H1 (cell line): ENCODE results near the gene PHLPP1. TPM values are rescaled to one million over a fixed set of nuclear protein-coding genes. Genes with fewer than 3 reads are reported as not detected.

ENCODE experiments used
- CTCF ChIA-PET: fragments of 300-600 bp; sonication (Branson Sonifier 250); formaldehyde crosslinking; loops from one replicate; lab custom pipeline; 2021; ENCODE audit not compliant: partially characterized antibody; lab: Charles Lee
- POLR2A ChIA-PET: fragments of 300-600 bp; sonication (Branson Sonifier 250); formaldehyde crosslinking; loops from one replicate; lab custom pipeline; 2021; ENCODE audit warnings: inconsistent platforms; ENCODE audit not compliant: partially characterized antibody; lab: Charles Lee
- DNase-seq, 2 experiments: peaks; one replicate each; pipeline versions ENCODE4 v3.0.0 to v3.0.0-alpha.2; 2010 to 2022; ENCODE audit warnings: low spot score in 2 of 2, low read depth in 1 of 2, mixed read lengths in 1 of 2
- FAIRE-seq: peaks from 2 replicates; lab custom pipeline; 2011; peaks lifted over from hg19 to GRCh38; lab: Jason Lieb, UNC
- H2AFZ ChIP-seq: 2 replicates; pipeline ENCODE4 v1.8.1; 2012; ENCODE audit warnings: low read length, inconsistent platforms
- H2AK5ac ChIP-seq: 2 replicates; pipeline ENCODE4 v1.6.1; 2013; ENCODE audit warnings: low read depth, low read length
- H2BK120ac ChIP-seq: replicated peaks from 2 replicates; pipeline ENCODE3; 2013; ENCODE audit warnings: low read depth, low read length, inconsistent platforms
- H2BK12ac ChIP-seq: 2 replicates; pipeline ENCODE4 v1.6.1; 2013; ENCODE audit warnings: low read depth, low read length
- H2BK15ac ChIP-seq: 2 replicates; pipeline ENCODE4 v1.6.1; 2013; ENCODE audit warnings: low read length
- H2BK20ac ChIP-seq: 2 replicates; pipeline ENCODE4 v1.6.1; 2013; ENCODE audit warnings: low read length
- H2BK5ac ChIP-seq: 2 replicates; pipeline ENCODE4 v1.6.1; 2013; ENCODE audit warnings: low read depth, low read length
- H3K14ac ChIP-seq: 2 replicates; pipeline ENCODE4 v1.6.1; 2013; ENCODE audit warnings: inconsistent platforms; ENCODE audit not compliant: insufficient read length
- H3K18ac ChIP-seq: 2 replicates; pipeline ENCODE4 v1.6.1; 2013; ENCODE audit warnings: low read length; ENCODE audit errors: extremely low read depth
- H3K23ac ChIP-seq: 2 replicates; pipeline ENCODE4 v1.6.1; 2013; ENCODE audit warnings: inconsistent platforms; ENCODE audit not compliant: insufficient read length
- H3K23me2 ChIP-seq: 2 replicates; pipeline ENCODE4 v1.6.1; 2013; ENCODE audit warnings: low read depth, low read length
- H3K27ac ChIP-seq: 2 replicates; pipeline ENCODE4 v1.6.1; 2011; ENCODE audit warnings: low read depth, low read length, inconsistent platforms
- H3K27me3 ChIP-seq, 4 experiments: replicated peaks in 1 of 4; 1 replicate in 1 of 4; 2 replicates in 3 of 4; pipeline versions ENCODE4 v1.6.1 to v1.8.1; 2011 to 2013; ENCODE audit warnings: low read length in 3 of 4, mild to moderate bottlenecking in 3 of 4, inconsistent platforms in 2 of 4, mixed read lengths in 2 of 4, moderate library complexity in 1 of 4; ENCODE audit not compliant: control insufficient read depth in 3 of 4, insufficient read depth in 3 of 4; ENCODE audit errors: extremely low read depth in 1 of 4
- H3K36me3 ChIP-seq, 4 experiments: 2 replicates each; pipeline versions ENCODE4 v1.6.1 to v1.8.1; 2011 to 2013; ENCODE audit warnings: mild to moderate bottlenecking in 4 of 4, low read length in 3 of 4, moderate library complexity in 2 of 4, control low read depth in 1 of 4, inconsistent platforms in 1 of 4; ENCODE audit not compliant: insufficient read depth in 4 of 4, control insufficient read depth in 2 of 4
- H3K4ac ChIP-seq: replicated peaks from 2 replicates; pipeline ENCODE3; 2013; ENCODE audit warnings: low read length, low read depth, mixed read lengths, inconsistent platforms; ENCODE audit not compliant: insufficient read length
- H3K4me1 ChIP-seq, 4 experiments: replicated peaks in 1 of 4; 1 replicate in 1 of 4; 2 replicates in 3 of 4; pipeline versions ENCODE4 v1.6.1 to v1.8.1; 2011 to 2013; ENCODE audit warnings: low read length in 3 of 4, inconsistent platforms in 2 of 4, mixed read lengths in 1 of 4; ENCODE audit not compliant: insufficient read depth in 4 of 4, control insufficient read depth in 3 of 4
- H3K4me2 ChIP-seq, 2 experiments: 2 replicates each; pipeline versions ENCODE4 v1.6.1 to v1.8.1; 2011 to 2013; ENCODE audit warnings: low read depth in 2 of 2, low read length in 2 of 2, control low read depth in 1 of 2, inconsistent platforms in 1 of 2, mild to moderate bottlenecking in 1 of 2; ENCODE audit not compliant: insufficient read depth in 1 of 2
- H3K4me3 ChIP-seq, 4 experiments: fragments of 200-600, 300-600 bp in 1 of 4; sonication (generic), shearing (Covaris generic), sonication (Bioruptor Twin) in 1 of 4; 2 replicates each; pipeline versions ENCODE4 v1.5.1 to v1.8.1; 2011 to 2016; ENCODE audit warnings: low read length in 4 of 4, low read depth in 3 of 4, control low read depth in 2 of 4, inconsistent platforms in 2 of 4, mild to moderate bottlenecking in 2 of 4, mixed read lengths in 1 of 4, moderate library complexity in 1 of 4; ENCODE audit not compliant: insufficient read depth in 2 of 4; ENCODE audit errors: extremely low read depth in 1 of 4
- H3K56ac ChIP-seq: replicated peaks from 2 replicates; pipeline ENCODE3; 2013; ENCODE audit warnings: low read depth, mild to moderate bottlenecking, mixed read lengths, low read length, inconsistent platforms; ENCODE audit not compliant: insufficient read length
- H3K79me1 ChIP-seq: 2 replicates; pipeline ENCODE4 v1.6.1; 2013; ENCODE audit warnings: low read depth, low read length, control low read depth
- H3K79me2 ChIP-seq, 2 experiments: 2 replicates each; pipeline versions ENCODE4 v1.6.1 to v1.8.1; 2012 to 2013; ENCODE audit warnings: low read length in 2 of 2, mild to moderate bottlenecking in 2 of 2, inconsistent platforms in 1 of 2; ENCODE audit not compliant: insufficient read depth in 2 of 2, control insufficient read depth in 1 of 2
- H3K9ac ChIP-seq, 4 experiments: replicated peaks in 1 of 4; 1 replicate in 1 of 4; 2 replicates in 3 of 4; pipeline versions ENCODE4 v1.6.1 to v1.8.1; 2011 to 2013; ENCODE audit warnings: low read depth in 3 of 4, low read length in 3 of 4, control low read depth in 2 of 4, mild to moderate bottlenecking in 2 of 4, moderate library complexity in 2 of 4, inconsistent platforms in 1 of 4; ENCODE audit errors: extremely low read depth in 1 of 4
- H3K9me3 ChIP-seq, 2 experiments: 2 replicates each; pipeline versions ENCODE4 v1.6.1 to v1.8.1; 2012 to 2013; ENCODE audit warnings: mild to moderate bottlenecking in 2 of 2, moderate library complexity in 2 of 2, control low read depth in 1 of 2, inconsistent platforms in 1 of 2, low read depth in 1 of 2, low read length in 1 of 2, mixed read lengths in 1 of 2; ENCODE audit not compliant: insufficient read depth in 2 of 2
- H4K20me1 ChIP-seq, 2 experiments: replicated peaks in 1 of 2; 2 replicates each; pipeline versions ENCODE3 to v1.8.1; 2011 to 2013; ENCODE audit warnings: inconsistent platforms in 2 of 2, low read length in 2 of 2, mild to moderate bottlenecking in 1 of 2; ENCODE audit not compliant: insufficient read depth in 2 of 2, control insufficient read depth in 1 of 2
- H4K5ac ChIP-seq: 2 replicates; pipeline ENCODE4 v1.6.1; 2013; ENCODE audit warnings: low read length, low read depth, mixed read lengths, inconsistent platforms; ENCODE audit not compliant: insufficient read length
- H4K8ac ChIP-seq: 2 replicates; pipeline ENCODE4 v1.8.0; 2013; ENCODE audit warnings: mild to moderate bottlenecking, moderate library complexity, low read length, inconsistent platforms; ENCODE audit not compliant: insufficient read depth; ENCODE audit errors: extremely low read depth
- H4K91ac ChIP-seq: replicated peaks from 2 replicates; pipeline ENCODE3; 2013; ENCODE audit warnings: low read length, mixed read lengths, inconsistent platforms; ENCODE audit not compliant: insufficient read length
- BRCA1 ChIP-seq: IDR thresholded peaks from 2 replicates; pipeline ENCODE4 v1.6.1; 2012; ENCODE audit warnings: low read depth, low read length, improper control_type of control experiment
- CBX8 ChIP-seq: fragments of 300-800, 300-1000 bp; sonication (generic); IDR thresholded peaks from 2 replicates; pipeline ENCODE4 v1.7.1; 2016; ENCODE audit warnings: low read depth, low read length, borderline replicate concordance
- CREB1 ChIP-seq: IDR thresholded peaks from 2 replicates; pipeline ENCODE4 v1.6.1; 2012; ENCODE audit warnings: inconsistent platforms
- EP300 ChIP-seq, 2 experiments: IDR thresholded peaks; 1 replicate in 1 of 2; 2 replicates in 1 of 2; pipeline ENCODE4 v1.6.1; 2011 to 2012; ENCODE audit warnings: low read depth in 2 of 2, low read length in 2 of 2, mild to moderate bottlenecking in 2 of 2, borderline replicate concordance in 1 of 2, inconsistent platforms in 1 of 2, moderate library complexity in 1 of 2
- POLR2A ChIP-seq, 2 experiments: IDR thresholded peaks; 1 replicate in 1 of 2; 2 replicates in 1 of 2; pipeline ENCODE4 v1.6.1; 2011; ENCODE audit warnings: low read depth in 2 of 2, low read length in 2 of 2, mild to moderate bottlenecking in 2 of 2; ENCODE audit errors: control extremely low read depth in 1 of 2
- RXRA ChIP-seq: IDR thresholded peaks from 2 replicates; pipeline ENCODE4 v1.6.1; 2011; ENCODE audit warnings: low read depth, mild to moderate bottlenecking, low read length, moderate library complexity; ENCODE audit not compliant: insufficient read depth
- SAP30 ChIP-seq: fragments of 300-600 bp; sonication (generic); IDR thresholded peaks from 2 replicates; pipeline ENCODE4 v1.7.1; 2012; ENCODE audit warnings: low read length, moderate library complexity, mild to moderate bottlenecking, inconsistent platforms; ENCODE audit not compliant: insufficient read depth, insufficient replicate concordance
- SIRT6 ChIP-seq: IDR thresholded peaks from one replicate; pipeline ENCODE4 v1.7.1; 2012; ENCODE audit warnings: low read length, inconsistent platforms
- SRF ChIP-seq: IDR thresholded peaks from 2 replicates; pipeline ENCODE4 v1.6.1; 2011; ENCODE audit warnings: mild to moderate bottlenecking, low read depth, low read length, moderate library complexity
- TAF1 ChIP-seq: IDR thresholded peaks from 2 replicates; pipeline ENCODE4 v1.6.1; 2011; ENCODE audit warnings: mild to moderate bottlenecking, low read depth, low read length
- TCF12 ChIP-seq: IDR thresholded peaks from 2 replicates; pipeline ENCODE4 v1.6.1; 2011; ENCODE audit warnings: low read depth, mild to moderate bottlenecking, low read length
- WGBS, 2 experiments: shearing (Covaris generic) in 1 of 2; methylation state at CpG; one replicate each; pipeline versions ENCODE4 v1.1.6 to v1.1.7; 2013 to 2015; ENCODE audit warnings: low lambda C conversion rate in 2 of 2, mixed read lengths in 2 of 2, inconsistent platforms in 1 of 2, low coverage in 1 of 2, missing lambda C conversion rate in 1 of 2; ENCODE audit not compliant: insufficient replicate concordance in 2 of 2, insufficient coverage in 1 of 2, insufficient read length in 1 of 2; ENCODE audit errors: extremely low coverage in 1 of 2, missing lambda C conversion rate in 1 of 2; 5-methylcytosine and 5-hydroxymethylcytosine counted together
- polyA plus RNA-seq, 7 experiments: library from polyadenylated mRNA; depleted of rRNA in 3 of 7; stranded (reverse) in 5 of 7; unstranded in 2 of 7; fragments of >200 nt in 5 of 7; fragments of 200-250 nt in 2 of 7; gene quantifications; 1 replicate in 5 of 7; 2 replicates in 1 of 7; 4 replicates in 1 of 7; pipeline versions ENCODE4 v1.2.1 to v1.2.3, GENCODE V29; 2011 to 2013; ENCODE audit warnings: missing spikeins in 2 of 7, mixed read lengths in 2 of 7
- total RNA-seq: library from RNA; stranded (reverse); fragmentation: NEBNext Ultra II Directional; extraction: Animal tissue kit (Norgen Biotek cat#: 25700); gene quantifications from 2 replicates; pipeline ENCODE4 v1.2.1, GENCODE V29; 2021
- TF ChIP-seq, protein P1 (sequence below), 3 experiments: IDR thresholded peaks; 1 replicate in 2 of 3; 2 replicates in 1 of 3; pipeline versions ENCODE4 v1.5.1 to v1.6.1; 2011; ENCODE audit warnings: low read length in 3 of 3, mild to moderate bottlenecking in 3 of 3, inconsistent platforms in 2 of 3, low read depth in 1 of 3, moderate library complexity in 1 of 3; ENCODE audit not compliant: insufficient read depth in 1 of 3; ENCODE audit errors: control extremely low read depth in 1 of 3

The PHLPP1 gene
- total and polyA plus RNA-seq, 2 of the 8 experiments (the other 6 are each of a cell fraction or from before 2014, with no cell fraction given) = 28.0 to 66.3 TPM

DNA sequence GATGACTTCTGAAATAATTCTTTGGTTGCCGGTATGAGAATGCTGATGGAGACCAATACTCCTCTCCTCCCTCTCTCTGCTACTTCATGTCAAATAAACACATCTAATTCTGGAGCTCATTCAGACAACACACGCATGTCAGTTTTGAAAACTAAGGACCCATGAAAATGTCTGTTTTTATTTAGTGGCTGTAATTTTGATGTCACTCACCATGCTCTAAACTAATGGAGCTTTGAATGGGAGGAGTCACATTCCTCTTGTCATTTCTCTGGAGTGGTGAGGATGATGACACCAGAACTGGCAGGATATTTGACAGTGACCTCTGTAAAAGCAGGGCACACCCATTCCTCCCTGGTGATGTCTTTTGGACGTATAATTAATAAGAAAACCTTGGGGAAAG, 163.0 kb downstream of the PHLPP1 start:
- no peak overlapping the region for H3K4ac ChIP-seq
- no peak for TF ChIP-seq BRCA1
- TF ChIP-seq TAF1 = no peak
- TF ChIP-seq CREB1 = no peak
- TF ChIP-seq SAP30 = no peak
- no peak for TF ChIP-seq SRF
- TF ChIP-seq CBX8 = no peak
- TF ChIP-seq SIRT6 = no peak
- TF ChIP-seq TCF12 = no peak
- no peak for TF ChIP-seq EP300 (IDR thresholded peaks at IDR 0.05; ENCODE audit: borderline replicate concordance in 1 of 2, low read depth in 2 of 2, low read length in 2 of 2)
- no peak for TF ChIP-seq POLR2A (IDR thresholded peaks at IDR 0.05; ENCODE audit: control extremely low read depth in 1 of 2, low read depth in 2 of 2, low read length in 2 of 2)
- no peak for TF ChIP-seq RXRA
- TF ChIP-seq, protein P1, sequence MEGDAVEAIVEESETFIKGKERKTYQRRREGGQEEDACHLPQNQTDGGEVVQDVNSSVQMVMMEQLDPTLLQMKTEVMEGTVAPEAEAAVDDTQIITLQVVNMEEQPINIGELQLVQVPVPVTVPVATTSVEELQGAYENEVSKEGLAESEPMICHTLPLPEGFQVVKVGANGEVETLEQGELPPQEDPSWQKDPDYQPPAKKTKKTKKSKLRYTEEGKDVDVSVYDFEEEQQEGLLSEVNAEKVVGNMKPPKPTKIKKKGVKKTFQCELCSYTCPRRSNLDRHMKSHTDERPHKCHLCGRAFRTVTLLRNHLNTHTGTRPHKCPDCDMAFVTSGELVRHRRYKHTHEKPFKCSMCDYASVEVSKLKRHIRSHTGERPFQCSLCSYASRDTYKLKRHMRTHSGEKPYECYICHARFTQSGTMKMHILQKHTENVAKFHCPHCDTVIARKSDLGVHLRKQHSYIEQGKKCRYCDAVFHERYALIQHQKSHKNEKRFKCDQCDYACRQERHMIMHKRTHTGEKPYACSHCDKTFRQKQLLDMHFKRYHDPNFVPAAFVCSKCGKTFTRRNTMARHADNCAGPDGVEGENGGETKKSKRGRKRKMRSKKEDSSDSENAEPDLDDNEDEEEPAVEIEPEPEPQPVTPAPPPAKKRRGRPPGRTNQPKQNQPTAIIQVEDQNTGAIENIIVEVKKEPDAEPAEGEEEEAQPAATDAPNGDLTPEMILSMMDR (IDR thresholded peaks at IDR 0.05; ENCODE audit: control extremely low read depth in 1 of 3, insufficient read depth in 1 of 3, low read depth in 1 of 3, low read length in 3 of 3) = no peak

More for the DNA sequence above, 163.0 kb downstream of the PHLPP1 start:
- H3K79me2 ChIP-seq = peaks cover 4 to 61% of the 10 kb centered on the region in 2 experiments; a peak in 3 of 4 replicates
- no peaks in the 10 kb centered on the region for H3K9me3 ChIP-seq
- H4K91ac ChIP-seq = no peak overlapping the region
- H2BK120ac ChIP-seq = no peak overlapping the region
- CTCF ChIA-PET = interaction anchor here (0.7 to 2.0 kb wide), 8 partner anchors 9 to 292 kb away, joined by 3 to 14 read pairs (median 4); no protein-coding TSS in a partner anchor
- peak overlapping the region in 1 of 4 experiments; percentile 21; a peak in 1 of 8 replicates for H3K4me3 ChIP-seq
- H3K36me3 ChIP-seq = no peaks in the 10 kb centered on the region
- FAIRE-seq = no peak
- H3K27ac ChIP-seq = no peak overlapping the region
- no peak overlapping the region for H3K18ac ChIP-seq
- DNase-seq = no peak
- H3K79me1 ChIP-seq = peaks cover 2% of the 10 kb centered on the region; the same call in 1 of the 2 replicates
- no peak overlapping the region for H2AFZ ChIP-seq
- no peaks in the 10 kb centered on the region for H3K23me2 ChIP-seq
- H2BK12ac ChIP-seq = no peak overlapping the region
- peaks cover 2 to 4% of the 10 kb centered on the region in 2 experiments for H4K20me1 ChIP-seq
- POLR2A ChIA-PET = interaction anchor here (0.9 to 1.9 kb wide), 5 partner anchors 9 to 76 kb away, joined by 3 to 7 read pairs (median 5); no protein-coding TSS in a partner anchor
- no peak overlapping the region for H3K23ac ChIP-seq
- H3K9ac ChIP-seq = no peak overlapping the region
- H3K4me1 ChIP-seq = peaks cover 8 to 36% (median 22%) of the 10 kb centered on the region in 4 experiments
- H2AK5ac ChIP-seq = no peak overlapping the region
- H3K14ac ChIP-seq = no peak overlapping the region
- no peak overlapping the region for H2BK20ac ChIP-seq
- peak overlapping the region; percentile 26; the same call in 1 of the 2 replicates for H2BK5ac ChIP-seq
- H3K56ac ChIP-seq = no peak overlapping the region
- no peak overlapping the region for H2BK15ac ChIP-seq
- no peak overlapping the region for H4K8ac ChIP-seq
- WGBS, 2 experiments = 74% methylated on average over 3 of the region's 3 CpGs; no CpG with 5 or more reads in 1 of the 2 experiments
- H3K4me2 ChIP-seq = peak overlapping the region; percentile 35 to 46
- H3K27me3 ChIP-seq = no peaks in the 10 kb centered on the region
- peak overlapping the region; percentile 39 for H4K5ac ChIP-seq
